Hematopoietic multipotent progenitor cell treated with erythropoietin and hydrocortisone succinate and interleukin-3 and kit ligand, for 17 days (in vitro differentiated cells): ENCODE data around the gene ABCB8.
"Not testable (repeated sequence)": the region's sequence is repeated elsewhere in the genome, so short reads cannot be mapped to it uniquely, and the experiment has no call there.

Experiments
- DNase-seq: peaks from one replicate; pipeline ENCODE4 v3.0.0-alpha.2; 2015; ENCODE audit warnings: low spot score

ABCB8 gene

DNA sequence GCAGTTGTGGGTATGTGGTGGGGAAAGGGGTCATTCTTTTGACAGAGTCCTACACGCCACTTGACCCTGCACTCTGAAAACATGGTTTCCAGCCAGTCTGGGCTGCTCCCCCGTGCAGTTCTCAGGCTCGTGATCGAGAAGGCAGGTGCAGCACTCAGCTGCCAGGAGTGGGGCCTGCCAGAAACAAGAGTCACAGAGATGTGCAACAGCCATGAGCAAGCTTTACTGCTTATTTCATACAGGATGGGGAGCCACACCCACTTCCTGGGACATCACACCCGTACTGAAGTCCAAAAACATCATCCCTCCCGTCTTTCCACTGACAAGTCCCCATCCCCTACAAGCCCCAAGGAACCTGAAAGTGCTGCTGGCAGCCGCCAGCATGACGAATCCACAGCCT is 13.3 kb upstream of the ABCB8 start:
- no peak for DNase-seq

DNA sequence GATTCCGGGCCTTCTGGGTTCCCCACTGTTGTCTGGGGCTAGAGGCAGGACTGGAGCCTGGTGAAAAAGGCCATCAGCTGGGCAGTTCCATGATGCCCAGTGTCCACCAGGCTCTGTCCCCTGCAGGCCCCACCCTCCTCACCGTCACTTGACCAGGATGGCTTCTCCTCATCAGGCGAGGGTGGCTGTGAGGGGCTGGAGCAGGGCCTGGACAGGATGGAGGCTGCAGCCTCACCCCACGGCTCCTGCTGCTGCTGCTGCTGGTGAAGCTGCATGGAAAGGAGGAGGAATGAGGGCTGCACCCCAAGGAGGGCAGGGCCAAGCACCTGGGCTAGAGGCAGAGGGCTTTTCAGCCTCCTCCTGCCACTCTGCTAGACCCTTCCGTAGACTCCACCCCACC is 12.3 kb upstream of the ABCB8 start:
- no peak for DNase-seq

DNA sequence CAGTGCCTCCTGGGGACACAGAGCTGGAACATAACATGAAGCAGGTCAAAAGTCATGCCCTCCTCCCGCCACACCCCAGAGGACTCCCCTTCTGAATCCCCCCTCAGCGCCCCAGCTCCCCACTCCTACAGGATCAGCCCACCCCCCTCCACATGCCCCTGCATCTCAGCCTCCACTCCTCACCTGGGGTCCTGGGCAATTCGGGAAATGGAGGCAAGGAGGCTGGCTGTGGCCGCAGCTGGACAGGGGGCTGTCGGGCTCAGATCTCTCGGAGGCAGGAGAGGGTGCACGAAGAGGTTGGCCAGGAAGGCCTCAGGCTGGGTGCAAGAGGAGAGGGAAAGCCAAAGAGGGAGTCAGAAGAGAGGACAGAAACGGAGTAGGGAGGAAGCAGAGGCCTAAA is 11.7 kb upstream of the ABCB8 start:
- no peak for DNase-seq

DNA sequence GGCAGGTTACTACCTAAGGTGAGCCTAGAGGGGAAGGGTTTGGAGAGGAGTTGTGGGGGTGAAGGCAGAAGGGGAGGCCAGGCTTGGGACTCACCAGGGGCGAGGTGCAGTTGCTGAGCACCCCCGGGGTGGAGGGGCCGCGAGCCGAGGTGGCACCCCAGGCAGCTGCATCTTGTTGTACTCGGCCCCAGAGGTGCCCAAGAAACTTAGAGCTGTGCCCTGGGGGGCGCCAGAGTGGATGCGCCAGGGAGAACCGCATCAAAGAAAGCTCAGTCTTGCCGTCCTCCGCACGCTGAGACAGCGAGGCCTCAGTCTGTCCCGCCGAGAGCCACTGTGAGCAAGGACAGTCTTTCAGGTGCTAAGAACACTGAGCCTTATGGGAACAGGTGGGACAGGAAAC is 11.3 kb upstream of the ABCB8 start:
- no peak for DNase-seq

DNA sequence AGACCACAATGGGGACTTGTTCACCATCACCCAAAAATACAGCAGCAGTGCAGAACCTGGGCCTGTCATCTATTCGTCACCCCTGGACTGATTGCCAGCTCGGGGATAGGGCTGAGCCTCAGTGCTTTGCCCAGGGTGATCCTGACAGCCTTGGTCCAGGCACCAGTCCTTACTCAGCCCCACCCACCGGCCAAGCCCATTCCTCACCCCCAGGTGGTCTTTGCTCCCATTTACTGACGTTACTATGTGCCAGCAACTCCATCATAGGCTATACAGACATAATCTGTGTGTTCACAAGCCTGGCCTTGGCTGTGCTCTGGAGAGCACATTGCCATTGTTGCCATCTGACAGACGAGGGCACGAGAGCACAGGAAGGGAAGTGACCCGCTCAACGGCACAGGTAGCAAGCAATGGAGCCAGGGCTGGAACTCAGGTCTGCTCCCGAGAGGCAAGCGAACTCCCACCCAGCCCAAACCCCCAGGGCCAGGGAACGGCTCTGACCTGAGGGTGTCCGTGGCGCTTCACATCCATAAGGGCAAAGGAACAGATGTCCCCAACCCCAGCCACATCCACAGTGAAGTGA is 10.8 kb upstream of the ABCB8 start:
- DNase-seq = no peak

DNA sequence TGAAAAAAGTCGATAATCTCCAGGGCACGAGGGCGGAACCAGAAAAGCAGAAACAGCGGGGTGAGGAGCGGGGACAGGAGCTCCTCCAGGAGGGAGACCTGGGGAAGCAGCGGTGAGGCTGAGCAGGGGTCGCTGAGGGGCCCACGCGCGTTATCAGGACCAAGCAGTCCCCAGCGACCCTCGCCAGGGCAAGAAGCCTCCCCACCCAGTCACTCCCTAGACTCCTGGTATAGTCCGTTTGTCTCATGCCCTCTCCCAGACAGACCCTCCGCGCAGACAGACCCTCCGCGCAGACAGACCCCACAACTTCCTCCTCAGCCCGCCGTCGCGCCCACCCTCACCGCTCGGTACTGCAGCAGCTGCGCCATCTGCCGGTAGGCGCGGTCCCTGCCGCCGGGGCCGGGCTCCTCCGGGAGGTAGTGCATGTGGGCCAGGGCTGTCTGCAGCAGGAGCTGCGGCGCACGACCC is 10.3 kb upstream of the ABCB8 start:
- peak; percentile 51 for DNase-seq

DNA sequence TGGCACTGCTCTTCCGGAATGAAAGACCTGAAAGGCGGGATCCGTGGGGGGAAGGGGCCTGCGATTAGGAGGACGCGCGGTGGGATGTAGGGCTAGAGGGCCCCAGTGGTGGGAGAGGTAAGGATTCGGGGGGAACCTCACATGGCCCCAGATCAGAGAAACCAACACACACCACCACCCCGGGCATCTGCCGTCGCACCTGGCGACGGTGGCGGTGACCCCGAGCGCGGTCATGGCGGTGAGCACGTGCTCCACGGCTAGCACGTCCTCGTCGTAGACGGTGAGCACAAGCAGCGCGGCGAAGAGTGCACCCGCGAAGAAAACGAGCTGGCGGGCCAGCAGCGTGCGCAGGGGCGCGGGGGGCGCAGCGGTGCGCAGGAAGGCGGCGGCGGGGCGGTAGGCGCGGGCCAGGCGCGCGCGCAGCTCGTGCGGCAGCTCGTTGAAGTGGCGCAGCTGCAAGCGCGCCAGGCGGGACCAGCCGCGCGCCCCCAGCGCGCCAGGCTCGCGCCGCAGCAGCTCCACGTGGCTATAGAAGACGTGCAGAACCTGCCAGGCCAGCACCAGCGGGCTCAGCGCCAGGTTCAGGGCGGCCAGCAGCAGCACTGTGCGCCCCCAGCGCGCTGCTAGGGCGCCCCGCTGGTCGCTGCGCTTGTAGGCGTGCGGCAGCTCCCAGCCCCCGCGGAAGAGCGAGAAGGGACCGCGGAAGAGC is 9.7 kb upstream of the ABCB8 start:
- DNase-seq = no peak

DNA sequence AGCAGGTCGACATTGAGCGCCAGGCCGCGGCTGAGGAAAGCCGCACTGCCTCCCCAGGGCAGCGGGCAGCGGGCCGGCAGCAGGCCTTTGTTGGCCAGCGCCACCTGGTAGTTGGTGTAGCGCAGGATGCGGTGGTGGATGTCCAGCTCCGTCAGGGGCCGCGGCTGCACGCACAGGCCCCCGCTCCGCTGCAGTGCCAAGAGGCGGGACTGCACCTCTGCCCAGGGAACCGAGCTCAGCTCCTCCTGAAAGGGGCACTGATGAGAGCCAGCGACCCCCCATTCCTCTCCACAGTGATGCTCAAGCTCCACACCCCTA is 9.2 kb upstream of the ABCB8 start:
- no peak for DNase-seq

DNA sequence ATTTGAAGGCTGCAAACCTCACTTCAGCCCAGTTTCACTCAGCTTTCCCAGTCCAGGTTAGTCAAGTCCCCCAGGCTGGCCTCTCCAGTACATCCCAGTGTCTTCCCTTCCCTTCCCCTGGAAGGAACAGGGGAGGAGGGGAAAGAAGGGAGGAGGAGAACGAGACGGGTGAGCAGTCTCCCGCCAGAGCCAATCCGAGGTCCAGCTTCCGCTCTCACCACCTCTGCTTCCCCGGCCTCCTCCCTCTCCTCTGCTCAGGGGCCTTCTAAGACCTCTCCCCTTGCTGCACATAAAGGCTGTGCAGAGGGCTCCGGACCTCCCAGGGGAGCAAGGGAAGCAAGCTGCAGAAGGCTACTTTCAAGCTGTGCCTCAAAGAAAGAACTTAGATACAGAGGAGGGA is 8.0 kb upstream of the ABCB8 start:
- no peak for DNase-seq

DNA sequence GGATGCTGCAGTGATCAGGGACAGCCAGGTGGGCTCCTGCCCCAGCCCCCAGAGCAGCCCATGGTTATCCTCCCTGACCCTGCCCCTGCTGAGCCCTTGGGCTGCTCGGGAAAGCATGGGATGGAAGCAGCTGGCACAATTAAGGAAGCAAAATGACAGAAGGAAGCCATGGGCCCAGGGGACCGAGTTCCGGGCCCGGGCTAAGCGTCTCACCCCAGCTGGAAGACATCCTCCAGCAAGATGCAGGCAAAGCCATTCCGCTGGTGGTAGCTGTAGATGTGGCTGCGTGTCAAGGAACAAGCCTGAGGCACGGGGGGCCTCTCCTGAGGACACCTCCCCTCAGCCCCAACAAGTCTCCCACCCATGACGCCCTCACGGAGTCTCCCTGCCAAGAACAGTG is 5.0 kb upstream of the ABCB8 start:
- no peak for DNase-seq

DNA sequence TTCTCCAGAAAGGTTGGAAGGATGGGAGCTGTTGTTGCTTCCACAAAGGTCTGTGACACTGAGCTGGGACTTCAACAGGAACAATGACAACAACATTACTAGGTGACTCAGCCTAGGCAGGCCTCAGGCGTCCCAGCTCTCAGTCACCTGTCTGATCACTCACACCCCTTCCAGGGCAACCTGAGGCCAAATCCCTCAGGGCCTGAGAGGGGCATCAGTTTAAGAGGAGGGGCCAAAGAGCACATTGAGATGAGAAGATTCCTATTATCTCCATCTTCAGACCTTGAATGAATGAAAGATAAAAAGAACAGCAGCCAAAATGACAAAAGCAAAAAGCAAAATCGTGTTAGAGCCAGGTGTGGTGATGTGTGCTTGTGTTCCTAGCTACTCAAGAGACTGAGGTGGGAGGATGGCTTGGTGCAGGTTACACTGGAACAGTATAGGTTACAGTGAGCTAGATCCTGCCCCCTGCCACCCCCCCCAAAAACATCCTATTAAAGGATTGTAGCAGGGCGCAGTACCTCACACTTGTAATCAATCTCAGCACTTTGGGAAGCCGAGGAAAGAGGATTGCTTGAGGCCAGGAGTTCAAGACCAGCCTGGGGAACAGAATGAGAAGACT is 3.7 kb upstream of the ABCB8 start, which contains the start of gene ATG9B:
Gene ATG9B, minus strand, starts transcription at position 60 of the 622 bp plus-strand sequence. CDS start 71 bp downstream, outside the sequence.
- no peak for DNase-seq

DNA sequence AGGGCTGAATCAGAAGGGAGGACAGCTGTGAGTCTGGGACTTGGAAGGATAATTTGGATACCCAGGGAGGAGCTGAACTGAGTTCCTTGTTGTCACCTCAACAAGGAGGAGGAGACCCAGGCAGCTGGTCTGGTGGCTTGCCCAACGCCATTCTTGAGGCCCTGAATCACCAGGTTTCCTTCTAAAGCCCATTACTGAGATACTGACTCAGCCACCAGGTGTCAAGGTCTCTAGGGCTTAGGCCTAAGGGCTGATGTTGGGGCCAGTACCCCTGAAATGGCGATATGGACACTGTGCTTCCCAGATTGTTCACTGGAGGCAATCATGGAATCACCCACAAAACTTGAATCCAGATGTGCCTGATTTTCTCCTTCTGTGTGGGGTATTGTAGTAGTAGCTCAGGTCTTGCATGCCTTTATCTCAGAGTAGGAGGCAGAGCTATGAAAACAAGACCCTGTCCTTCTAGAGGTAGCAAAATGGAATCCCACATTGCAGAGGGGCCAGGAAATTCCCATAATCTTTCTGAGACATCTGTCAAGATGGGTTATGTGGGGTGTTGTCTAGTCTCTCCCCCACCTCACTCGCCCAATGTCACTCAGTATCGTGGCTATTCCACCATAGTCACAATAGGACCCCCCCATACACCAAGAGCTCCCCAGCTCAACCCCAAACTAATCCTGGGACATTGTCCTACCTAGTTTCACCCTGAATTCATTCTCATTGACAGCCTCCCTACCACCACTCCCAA is 2.2 kb upstream of the ABCB8 start:
- DNase-seq = peak; percentile 13

DNA sequence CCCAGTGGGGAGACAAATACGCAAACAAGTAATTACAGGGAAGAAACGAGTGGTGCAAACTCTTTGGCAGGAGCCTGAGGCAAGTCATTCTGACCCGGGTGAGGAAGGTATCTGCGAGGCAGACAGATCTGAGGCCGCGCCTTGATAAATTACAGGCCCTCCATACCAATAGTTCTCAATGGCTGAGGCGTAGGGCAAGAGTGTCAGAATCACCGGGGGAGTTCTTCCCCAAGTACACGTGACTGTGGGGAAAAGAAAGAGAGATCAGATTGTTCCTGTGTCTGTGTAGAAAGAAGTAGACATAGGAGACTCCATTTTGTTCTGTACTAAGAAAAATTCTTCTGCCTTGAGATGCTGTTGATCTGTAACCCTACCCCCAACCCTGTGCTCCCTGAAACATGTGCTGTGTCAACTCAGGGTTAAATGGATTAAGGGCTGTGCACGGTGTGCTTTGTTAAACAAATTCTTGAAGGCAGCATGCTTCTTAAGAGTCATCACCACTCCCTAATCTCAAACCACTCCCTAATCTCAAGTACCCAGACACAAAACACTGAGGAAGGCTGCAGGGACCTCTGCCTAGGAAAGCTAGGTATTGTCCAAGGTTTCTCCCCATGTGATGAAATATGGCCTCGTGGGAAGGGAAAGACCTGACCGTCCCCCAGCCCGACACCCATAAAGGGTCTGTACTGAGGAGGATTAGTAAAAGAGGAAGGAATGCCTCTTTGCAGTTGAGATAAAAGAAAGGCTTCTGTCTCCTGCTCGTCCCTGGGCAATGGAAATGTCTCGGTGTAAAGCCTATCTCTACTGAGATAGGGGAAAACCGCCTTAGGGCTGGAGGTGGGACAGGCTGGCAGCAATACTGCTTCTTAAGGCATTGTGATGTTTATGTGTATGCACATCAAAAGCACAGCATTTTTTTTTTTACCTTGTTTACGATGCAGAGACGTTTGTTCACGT is 1.2 kb upstream of the ABCB8 start:
- peak; percentile 63 for DNase-seq

DNA sequence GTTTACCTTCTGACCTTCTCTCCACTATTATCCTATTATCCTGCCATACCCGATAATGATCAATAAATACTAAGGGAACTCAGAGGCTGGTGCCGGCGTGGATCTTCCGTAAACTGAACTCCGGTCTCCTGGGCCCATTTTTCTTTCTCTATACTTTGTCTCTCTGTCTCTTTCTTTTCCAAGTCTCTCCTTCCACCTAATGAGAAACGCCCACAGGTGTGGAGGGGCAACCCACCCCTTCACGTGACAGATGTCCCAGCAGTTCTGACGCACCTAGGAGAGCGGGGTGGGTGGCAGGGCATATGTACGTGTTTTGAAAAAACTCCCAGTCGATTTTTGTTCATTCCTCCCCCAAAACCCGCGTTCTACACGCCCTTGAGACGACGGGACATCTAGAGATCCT is 521 bp upstream of the ABCB8 start:
- DNase-seq = not testable (repeated sequence)

DNA sequence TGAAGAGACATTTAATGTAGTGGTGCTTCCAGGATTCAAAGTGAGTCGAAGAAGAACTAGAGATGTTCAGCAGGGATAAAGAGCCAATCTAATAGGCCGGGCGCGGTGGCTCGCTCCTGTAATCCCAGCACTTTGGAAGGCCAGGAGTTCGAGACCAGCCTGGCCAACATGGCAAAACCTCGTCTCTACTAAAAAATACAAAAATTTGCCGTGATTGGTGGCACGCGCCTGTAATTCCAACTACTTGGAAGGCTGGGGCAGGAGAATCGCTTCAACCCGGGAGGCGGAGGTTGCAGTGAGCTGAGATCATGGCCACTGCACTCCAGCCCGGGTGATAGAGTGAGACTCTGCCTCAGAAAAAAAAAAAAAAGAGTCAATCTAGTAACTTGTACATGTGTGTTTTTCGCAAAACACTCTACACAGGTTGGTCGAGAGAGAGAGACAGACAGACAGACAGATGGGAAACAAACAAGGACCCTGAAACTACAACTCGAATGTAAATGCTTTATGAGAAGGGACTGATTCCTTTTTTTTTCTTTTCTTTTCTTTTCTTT is 775 bp downstream of the ABCB8 start:
- DNase-seq = peak; percentile 13

DNA sequence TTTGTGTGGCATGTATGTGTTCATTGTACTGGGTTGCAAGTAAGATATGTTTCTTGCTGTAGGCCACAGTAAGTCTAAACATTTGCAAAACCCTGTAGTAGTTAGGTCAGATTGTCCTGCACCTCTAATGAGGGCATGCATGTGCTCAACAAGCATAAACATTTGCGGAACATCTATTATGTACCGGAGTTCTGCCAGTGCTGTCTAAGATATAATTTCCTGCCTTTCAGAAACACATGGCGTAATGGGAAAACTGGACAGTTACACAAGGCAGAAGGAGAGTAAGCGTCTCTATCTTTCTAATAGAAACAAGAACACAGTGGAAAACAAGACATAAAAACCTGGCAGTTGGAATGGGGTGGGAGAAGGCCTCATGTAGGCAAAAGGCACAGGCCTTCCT is 2.8 kb downstream of the ABCB8 start:
- no peak for DNase-seq

DNA sequence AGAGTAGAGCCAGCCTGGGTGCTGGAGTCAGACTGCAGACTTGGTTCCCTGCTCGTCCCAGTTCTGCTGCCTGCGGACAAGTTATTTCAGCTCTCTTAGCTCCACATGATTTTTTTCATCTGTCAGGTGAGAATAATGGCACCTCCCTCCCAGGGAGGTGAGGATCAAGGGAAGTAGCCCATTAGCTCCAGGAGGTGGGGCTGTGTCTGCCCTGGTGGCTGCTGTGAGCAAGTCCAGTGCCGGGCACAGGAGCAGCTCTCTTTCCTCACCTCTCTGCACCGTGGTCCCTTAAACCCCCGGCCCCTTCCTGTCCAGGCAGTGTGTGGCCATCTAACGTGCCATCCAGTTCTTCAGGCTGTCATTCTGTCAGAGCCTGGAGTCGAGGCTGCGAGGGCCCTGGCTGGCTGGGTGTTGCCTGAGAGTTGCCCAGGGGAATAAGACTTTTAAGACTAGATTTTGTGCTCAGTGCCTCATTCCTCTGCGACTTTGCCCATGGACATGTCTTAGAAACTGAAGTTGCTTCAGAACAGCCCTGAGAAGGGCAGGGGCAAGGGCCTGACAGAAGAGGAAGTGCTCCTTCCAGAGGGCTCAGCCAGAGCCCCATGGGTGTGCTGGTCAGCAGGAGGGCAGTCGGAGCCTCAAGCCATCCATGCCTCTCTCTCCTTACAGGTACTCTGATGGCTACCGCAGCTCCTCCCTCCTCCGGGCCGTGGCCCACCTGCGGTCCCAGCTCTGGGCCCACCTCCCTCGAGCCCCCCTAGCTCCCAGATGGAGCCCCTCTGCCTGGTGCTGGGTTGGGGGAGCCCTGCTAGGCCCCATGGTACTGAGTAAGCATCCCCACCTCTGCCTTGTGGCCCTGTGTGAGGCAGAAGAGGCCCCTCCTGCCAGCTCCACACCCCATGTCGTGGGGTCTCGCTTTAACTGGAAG is 5.0 kb downstream of the ABCB8 start:
- no peak for DNase-seq

DNA sequence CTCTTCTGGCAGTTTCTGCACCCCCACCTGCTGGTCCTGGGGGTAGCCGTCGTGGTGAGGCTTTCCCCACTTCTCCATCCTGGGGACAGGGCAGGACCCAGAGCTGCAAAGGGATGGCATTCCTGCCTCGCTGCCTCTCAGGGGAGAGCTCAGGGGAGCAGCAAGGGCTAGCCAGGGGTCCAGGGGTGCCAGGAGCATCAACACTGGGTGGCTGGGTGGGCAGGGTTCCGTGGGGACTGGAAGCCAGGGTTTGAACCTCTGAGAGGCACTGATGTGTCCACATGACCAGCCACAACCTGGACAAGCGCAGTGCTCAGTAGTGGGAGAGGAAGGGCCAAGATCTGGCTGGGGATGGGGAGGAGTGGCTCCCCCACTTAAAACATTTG is 5.6 kb downstream of the ABCB8 start:
- DNase-seq = no peak

DNA sequence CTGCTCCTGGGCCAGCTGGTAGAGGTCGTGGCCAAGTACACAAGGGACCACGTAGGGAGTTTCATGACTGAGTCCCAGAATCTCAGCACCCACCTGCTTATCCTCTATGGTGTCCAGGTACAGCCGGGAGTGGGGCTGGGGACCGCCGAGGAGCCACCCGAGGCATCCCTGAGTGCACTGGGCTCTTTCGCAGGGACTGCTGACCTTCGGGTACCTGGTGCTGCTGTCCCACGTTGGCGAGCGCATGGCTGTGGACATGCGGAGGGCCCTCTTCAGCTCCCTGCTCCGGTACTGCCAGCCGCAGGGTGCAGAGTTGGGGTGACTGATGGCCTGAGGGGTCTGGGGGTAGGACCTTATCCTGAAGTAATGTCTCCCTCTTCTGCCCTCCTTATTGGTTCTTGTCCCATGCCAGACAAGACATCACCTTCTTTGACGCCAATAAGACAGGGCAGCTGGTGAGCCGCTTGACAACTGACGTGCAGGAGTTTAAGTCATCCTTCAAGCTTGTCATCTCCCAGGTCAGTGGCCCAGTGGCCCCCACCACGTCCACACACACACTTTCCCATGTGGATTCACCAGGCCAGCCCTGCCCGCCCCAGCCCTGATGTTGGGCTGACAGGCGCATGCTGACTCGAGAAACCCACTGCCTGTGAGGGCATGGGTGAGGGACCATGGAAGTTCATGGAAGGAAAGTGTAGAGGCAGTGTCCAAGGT is 6.2 kb downstream of the ABCB8 start:
- no peak for DNase-seq
